Non-pigmented ciliary epithelial cell (primary cell): ENCODE results near the gene SMARCC1.

ENCODE experiments used
- DNase-seq: peaks from one replicate; pipeline ENCODE4 v3.0.0-alpha.2; 2010; ENCODE audit warnings: low read depth

Gene SMARCC1

GRCh38 chr3:47701388-47701787 lies 80.3 kb downstream of the SMARCC1 start:
- no peak for DNase-seq

DNA sequence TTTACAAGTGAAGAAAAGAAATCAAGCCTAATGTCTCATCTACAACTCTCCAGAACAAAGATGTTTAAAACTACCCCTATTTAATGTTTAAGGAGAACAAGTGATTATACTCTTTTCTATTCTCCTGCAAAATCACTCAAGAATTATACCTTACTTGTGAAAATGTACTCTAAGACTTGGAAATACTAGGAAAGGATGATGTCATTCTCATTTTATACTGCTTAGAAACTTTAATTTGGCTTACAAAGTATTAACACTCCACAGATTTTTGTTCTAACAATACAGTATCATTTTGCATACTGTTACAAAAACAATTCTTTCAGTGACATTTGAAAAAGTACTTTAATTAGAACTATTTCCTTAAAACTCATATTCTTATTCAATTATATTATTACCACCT lies 89.5 kb downstream of the SMARCC1 start:
- DNase-seq = no peak

- no peak for DNase-seq
Observed at GRCh38 chr3:47688488-47688887, 93.2 kb downstream of the SMARCC1 start.

DNA sequence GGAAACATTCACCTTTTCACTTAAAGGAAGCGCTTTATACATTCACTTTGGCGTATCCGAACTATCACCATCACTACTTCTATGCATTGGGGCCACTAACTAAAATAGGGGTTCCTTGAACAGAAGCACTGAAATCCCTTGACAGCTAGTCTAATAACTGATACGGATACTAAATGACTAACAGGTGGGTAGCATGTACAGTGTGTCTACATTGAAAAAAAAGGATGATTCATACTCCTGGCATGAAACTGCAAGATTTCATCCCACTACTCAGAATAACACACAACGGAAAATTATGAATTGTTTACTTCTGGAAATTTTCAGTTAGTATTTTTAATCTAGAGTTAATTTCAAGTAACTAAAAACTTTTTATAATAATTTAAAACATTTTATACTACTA lies 96.7 kb downstream of the SMARCC1 start:
- DNase-seq = no peak

- DNase-seq = no peak
Observed at GRCh38 chr3:47681016-47681415, 100.7 kb downstream of the SMARCC1 start.

DNA sequence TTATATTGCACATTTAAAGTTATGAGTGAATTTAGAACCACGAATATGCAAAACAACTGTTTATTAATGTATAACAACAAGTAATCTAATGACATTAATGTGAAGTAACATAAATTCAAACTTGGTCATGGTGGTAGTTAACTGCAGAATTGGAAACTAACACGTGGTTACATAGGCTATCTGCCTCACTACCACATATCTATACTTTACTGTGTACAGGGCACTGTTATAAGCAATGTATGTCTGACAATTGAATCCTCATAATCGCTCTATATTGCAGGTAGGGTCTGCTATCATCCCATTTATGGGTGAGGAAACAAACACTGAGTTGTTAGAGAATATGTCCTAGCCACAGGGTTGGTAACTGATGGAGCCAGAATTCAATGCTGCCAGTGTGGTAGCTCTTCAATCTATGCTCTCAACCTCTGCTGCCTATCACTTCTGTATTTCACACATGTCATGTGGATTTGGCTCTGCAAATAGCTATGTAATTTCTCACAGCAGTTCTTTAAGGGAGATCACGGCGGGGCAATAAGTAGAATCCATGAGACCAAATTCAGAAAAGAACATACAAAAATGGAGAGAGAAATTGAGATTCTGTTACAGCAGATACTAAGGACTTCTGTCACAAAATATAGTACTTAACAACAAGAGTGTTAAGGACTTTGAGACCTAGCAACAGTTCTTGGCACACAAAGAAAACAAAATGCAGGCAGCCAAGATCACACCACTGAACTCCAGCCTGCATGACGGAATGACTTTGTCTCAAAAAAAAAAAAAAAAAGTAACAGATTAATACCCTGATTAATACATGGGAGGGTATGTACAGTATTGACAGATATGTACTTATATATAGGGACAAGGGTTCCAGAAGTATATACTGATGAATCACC lies 103.0 kb downstream of the SMARCC1 start:
- no peak for DNase-seq

DNA sequence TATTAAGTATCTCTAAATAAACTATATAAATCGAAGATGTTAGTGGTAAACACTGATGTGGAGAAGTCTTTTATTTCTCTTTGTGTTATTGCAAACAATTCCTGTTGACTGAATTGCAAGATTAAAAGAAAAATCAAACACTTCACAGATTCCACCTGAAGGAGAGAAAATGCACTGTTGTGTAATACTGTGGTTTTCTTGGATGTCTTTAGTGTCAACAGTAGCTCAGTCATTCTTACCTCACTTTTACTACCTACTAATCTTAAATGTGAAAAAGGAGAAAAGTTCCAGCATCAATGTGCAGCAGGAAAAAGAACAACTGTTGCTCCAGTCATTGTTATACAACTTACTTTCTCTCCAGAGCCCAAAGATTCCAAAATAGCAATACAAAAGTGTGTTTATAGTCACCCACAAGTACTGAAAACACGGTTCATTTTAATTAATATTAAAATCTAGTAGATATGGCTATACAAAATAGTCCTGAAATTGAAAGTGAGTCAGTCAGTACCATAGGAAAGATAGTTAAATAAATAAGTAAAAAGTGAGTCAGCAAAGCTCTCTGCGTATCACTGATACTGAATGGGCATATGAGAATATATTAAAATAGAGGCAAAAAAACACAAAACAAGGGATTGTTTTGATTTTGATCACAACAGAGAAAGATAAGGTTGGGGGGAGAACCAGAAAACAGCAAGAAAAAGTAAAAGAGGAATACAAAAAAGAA lies 112.5 kb downstream of the SMARCC1 start:
- DNase-seq = no peak

GRCh38 chr3:47666118-47666517 lies 115.6 kb downstream of the SMARCC1 start:
- no peak for DNase-seq

GRCh38 chr3:47664519-47664918 lies 117.2 kb downstream of the SMARCC1 start:
- DNase-seq = no peak

- no peak for DNase-seq
Observed at GRCh38 chr3:47663630-47664240, 118.0 kb downstream of the SMARCC1 start.

GRCh38 chr3:47661121-47661752 lies 120.5 kb downstream of the SMARCC1 start:
- no peak for DNase-seq

DNA sequence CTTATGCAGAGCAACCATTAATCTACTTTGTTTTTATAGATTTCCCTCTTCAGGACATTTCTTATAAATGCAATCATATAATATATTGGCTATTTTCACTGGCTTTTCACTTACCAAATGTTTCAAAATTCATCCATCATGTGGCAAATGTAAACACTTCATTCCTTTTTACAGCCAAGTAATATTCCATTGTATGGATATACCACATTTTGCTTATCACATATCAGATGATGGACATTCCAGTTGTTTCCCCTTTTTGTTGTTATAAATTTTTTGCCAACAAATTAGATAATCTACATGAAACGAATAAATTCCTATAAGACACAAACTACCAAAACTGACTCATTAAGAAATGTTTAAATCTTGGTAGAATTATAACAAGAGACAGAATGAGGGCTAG lies 123.2 kb downstream of the SMARCC1 start:
- DNase-seq = no peak

GRCh38 chr3:47652142-47652541 lies 129.6 kb downstream of the SMARCC1 start:
- DNase-seq = no peak

GRCh38 chr3:47650294-47650693 lies 131.4 kb downstream of the SMARCC1 start:
- no peak for DNase-seq

- DNase-seq = no peak
Observed at GRCh38 chr3:47647550-47647949, 134.1 kb downstream of the SMARCC1 start.

DNA sequence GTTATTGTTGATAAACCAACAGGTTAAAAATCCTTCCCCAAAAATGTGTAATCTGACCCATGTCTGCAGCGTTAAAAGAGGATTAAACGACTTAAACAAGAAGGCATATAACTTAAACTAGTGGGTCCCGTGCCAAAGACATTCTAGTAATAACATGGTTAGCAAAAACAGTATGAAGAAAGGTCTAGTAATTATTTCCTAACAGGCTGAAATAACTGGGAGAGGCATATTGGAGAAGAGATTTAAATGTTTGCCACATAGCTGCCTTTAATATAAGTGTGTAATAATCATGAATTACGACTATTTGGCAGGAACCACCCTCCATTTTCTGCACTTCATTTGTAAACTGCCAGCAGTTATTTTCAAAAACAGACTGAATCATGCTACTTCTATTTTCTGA lies 135.3 kb downstream of the SMARCC1 start:
- DNase-seq = no peak

DNA sequence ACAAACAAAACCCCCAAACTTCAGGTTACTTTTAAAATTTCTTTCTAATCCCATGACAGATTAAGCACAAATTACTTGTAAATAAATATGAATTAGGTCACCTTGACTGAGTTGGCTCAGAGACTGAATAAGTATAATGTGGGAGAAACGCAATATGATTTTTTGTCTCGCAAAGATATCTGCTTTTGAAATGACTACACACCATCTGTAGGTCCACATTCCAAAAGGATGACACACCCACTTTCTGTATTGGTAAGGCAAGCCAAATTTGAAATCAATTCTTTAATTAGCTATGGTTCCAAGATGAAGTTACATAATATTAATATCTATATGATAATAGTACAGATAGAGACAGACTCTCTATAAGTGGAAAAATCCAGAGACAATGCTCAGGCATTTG lies 136.1 kb downstream of the SMARCC1 start:
- DNase-seq = no peak

GRCh38 chr3:47643092-47643491 lies 138.6 kb downstream of the SMARCC1 start:
- no peak for DNase-seq

DNA sequence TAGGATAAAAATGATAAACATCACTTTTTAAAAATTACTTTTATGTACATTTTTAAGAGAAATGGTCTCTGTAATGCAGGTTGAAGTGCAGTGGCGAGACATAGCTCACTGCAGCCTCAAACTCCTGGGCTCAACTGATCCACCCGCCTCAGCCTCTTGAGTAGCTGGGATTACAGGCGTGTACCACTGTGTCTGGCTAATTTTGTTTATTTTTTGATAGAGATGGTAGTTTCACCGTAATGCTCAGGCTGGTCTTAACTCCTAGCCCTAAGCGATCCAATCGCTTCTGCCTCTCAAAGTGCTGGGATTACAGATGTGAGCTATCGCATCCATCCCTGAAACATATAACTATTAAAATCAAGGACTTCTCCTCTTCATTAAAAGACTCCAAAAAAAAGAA lies 140.0 kb downstream of the SMARCC1 start:
- no peak for DNase-seq

GRCh38 chr3:47636921-47637320 lies 144.8 kb downstream of the SMARCC1 start:
- no peak for DNase-seq

DNA sequence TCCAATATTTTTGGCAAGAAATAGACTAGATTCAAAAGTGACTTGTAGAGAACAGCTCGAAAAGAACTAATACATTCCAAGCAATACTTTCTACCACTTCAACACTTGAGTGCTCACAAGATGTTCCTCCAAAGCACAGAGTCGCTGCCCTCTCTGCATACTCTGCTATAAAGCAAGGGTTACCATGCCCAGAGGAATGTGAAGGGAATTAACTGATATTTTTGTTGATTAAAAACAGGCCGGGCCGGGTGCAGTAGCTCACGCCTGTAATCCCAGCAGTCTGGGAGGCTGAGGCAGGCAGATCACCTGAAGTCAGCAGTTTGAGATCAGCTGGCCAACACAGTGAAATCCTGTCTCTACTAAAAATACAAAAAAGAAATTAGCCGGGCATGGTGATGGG lies 145.5 kb downstream of the SMARCC1 start:
- DNase-seq = no peak

- no peak for DNase-seq
Observed at GRCh38 chr3:47635536-47635935, 146.2 kb downstream of the SMARCC1 start.

- DNase-seq = no peak
Observed at GRCh38 chr3:47634996-47635395, 146.7 kb downstream of the SMARCC1 start.
